Neuronal stem cell (in vitro differentiated cells): Measurements from ENCODE around the gene PIAS1.

Experiments used
- DNase-seq: peaks from one replicate; pipeline ENCODE4 v3.0.0-alpha.2; 2013; ENCODE audit warnings: low spot score
- H2AFZ ChIP-seq: one replicate; pipeline ENCODE4 v1.6.1; 2013; ENCODE audit warnings: mild to moderate bottlenecking, low read length, inconsistent platforms
- H2AK5ac ChIP-seq: 2 replicates; pipeline ENCODE4 v1.6.1; 2013; ENCODE audit warnings: low read depth, mild to moderate bottlenecking, inconsistent platforms, low read length, moderate library complexity, mixed read lengths
- H2BK120ac ChIP-seq: 2 replicates; pipeline ENCODE4 v1.6.1; 2013; ENCODE audit warnings: low read depth, mild to moderate bottlenecking, inconsistent platforms, low read length, moderate library complexity, mixed read lengths
- H2BK12ac ChIP-seq: one replicate; pipeline ENCODE4 v1.6.1; 2013; ENCODE audit warnings: low read length, inconsistent platforms
- H2BK15ac ChIP-seq: 2 replicates; pipeline ENCODE4 v1.6.1; 2013; ENCODE audit warnings: mild to moderate bottlenecking, low read length, inconsistent platforms, mixed read lengths
- H2BK5ac ChIP-seq: one replicate; pipeline ENCODE4 v1.6.1; 2013; ENCODE audit warnings: inconsistent platforms, mild to moderate bottlenecking, low read length, moderate library complexity
- H3K14ac ChIP-seq: one replicate; pipeline ENCODE4 v1.6.1; 2013; ENCODE audit warnings: low read length, inconsistent platforms
- H3K18ac ChIP-seq: 2 replicates; pipeline ENCODE4 v1.6.1; 2013; ENCODE audit warnings: low read length, inconsistent platforms
- H3K23ac ChIP-seq: 2 replicates; pipeline ENCODE4 v1.6.1; 2013; ENCODE audit warnings: low read depth, mild to moderate bottlenecking, mixed read lengths, low read length, inconsistent platforms; ENCODE audit not compliant: poor library complexity
- H3K27ac ChIP-seq: replicated peaks from 3 replicates; pipeline ENCODE4 v1.5.1; 2013; ENCODE audit warnings: low read length, inconsistent platforms
- H3K27me3 ChIP-seq, 3 experiments: 2 replicates each; pipeline ENCODE4 v1.6.1; 2013; ENCODE audit warnings: low read length in 3 of 3, mild to moderate bottlenecking in 2 of 3, inconsistent platforms in 1 of 3, low read depth in 1 of 3, mixed read lengths in 1 of 3, moderate library complexity in 1 of 3; ENCODE audit not compliant: control insufficient read depth in 3 of 3, insufficient read depth in 3 of 3
- H3K36me3 ChIP-seq, 2 donors: replicated peaks in 1 of 2; 2 replicates each; pipeline ENCODE4 v1.6.1; 2013; ENCODE audit warnings: low read length in 2 of 2; ENCODE audit not compliant: control insufficient read depth in 2 of 2, insufficient read depth in 2 of 2
- H3K4ac ChIP-seq: 2 replicates; pipeline ENCODE4 v1.6.1; 2013; ENCODE audit warnings: inconsistent platforms, mild to moderate bottlenecking, low read length, moderate library complexity
- H3K4me1 ChIP-seq, 2 donors: 1 replicate in 1 of 2; 2 replicates in 1 of 2; pipeline ENCODE4 v1.6.1; 2013; ENCODE audit warnings: low read length in 2 of 2, low read depth in 1 of 2; ENCODE audit not compliant: control insufficient read depth in 2 of 2, insufficient read depth in 1 of 2
- H3K4me2 ChIP-seq: one replicate; pipeline ENCODE4 v1.6.1; 2013; ENCODE audit warnings: mild to moderate bottlenecking, low read length, inconsistent platforms; ENCODE audit not compliant: insufficient read depth, poor library complexity, severe bottlenecking
- H3K4me3 ChIP-seq, 2 donors: 2 replicates each; pipeline ENCODE4 v1.5.1; 2013; ENCODE audit warnings: low read length in 2 of 2, mild to moderate bottlenecking in 2 of 2, inconsistent platforms in 1 of 2, moderate library complexity in 1 of 2
- H3K79me1 ChIP-seq: one replicate; pipeline ENCODE4 v1.6.1; 2013; ENCODE audit warnings: low read depth, mild to moderate bottlenecking, inconsistent platforms, low read length, moderate library complexity
- H3K9ac ChIP-seq: one replicate; pipeline ENCODE4 v1.6.1; 2013; ENCODE audit warnings: mild to moderate bottlenecking, low read depth, low read length, inconsistent platforms; ENCODE audit not compliant: poor library complexity
- H3K9me3 ChIP-seq, 2 donors: replicated peaks in 1 of 2; 2 replicates each; pipeline versions ENCODE3 to v1.6.1; 2013; ENCODE audit warnings: low read length in 2 of 2, mild to moderate bottlenecking in 2 of 2, inconsistent platforms in 1 of 2, low read depth in 1 of 2, mixed read lengths in 1 of 2, moderate library complexity in 1 of 2; ENCODE audit not compliant: control insufficient read depth in 2 of 2, insufficient read depth in 1 of 2
- H4K8ac ChIP-seq: one replicate; pipeline ENCODE4 v1.6.1; 2013; ENCODE audit warnings: low read depth, mild to moderate bottlenecking, inconsistent platforms, low read length, moderate library complexity
- H4K91ac ChIP-seq: one replicate; pipeline ENCODE4 v1.6.1; 2013; ENCODE audit warnings: low read length, low read depth, mild to moderate bottlenecking, inconsistent platforms; ENCODE audit not compliant: poor library complexity
- WGBS, 2 donors: extraction: QIAGEN DNeasy Blood & Tissue Kit; methylation state at CpG; one replicate each; pipeline ENCODE4 v1.1.7; 2013; ENCODE audit warnings: missing lambda C conversion rate in 2 of 2, mixed read lengths in 1 of 2; ENCODE audit not compliant: insufficient read length in 2 of 2, insufficient replicate concordance in 1 of 2; ENCODE audit errors: extremely low coverage in 2 of 2; 5-methylcytosine and 5-hydroxymethylcytosine counted together

The PIAS1 gene

GRCh38 chr15:68192117-68192516, 138.0 kb downstream of the PIAS1 start:
- Histone ChIP-seq H3K27ac (no peak overlapping the region), H3K79me1 (no peaks in the 10 kb centered on the region), H2AFZ (no peak overlapping the region), H3K23ac (no peak overlapping the region), H4K91ac (no peak overlapping the region), H3K4me3 (no peak overlapping the region), H3K27me3 (no peaks in the 10 kb centered on the region), H3K9ac (no peak overlapping the region), H3K4ac (no peak overlapping the region), H2BK120ac (no peak overlapping the region), H2AK5ac (no peak overlapping the region), H3K18ac (no peak overlapping the region), H2BK5ac (no peak overlapping the region), H2BK15ac (no peak overlapping the region), H3K4me2 (no peak overlapping the region), H3K9me3 (no peaks in the 10 kb centered on the region), H2BK12ac (no peak overlapping the region), H3K14ac (no peak overlapping the region), H3K4me1 (no peaks in the 10 kb centered on the region), H4K8ac (no peak overlapping the region), H3K36me3 (peaks cover 18 to 95% of the 10 kb centered on the region in 2 donors)
- no peak for DNase-seq
- no CpG with 5 or more reads among the region's 4 CpGs for WGBS, 2 donors

- Histone ChIP-seq H3K23ac (no peak overlapping the region), H3K4me1 (no peaks in the 10 kb centered on the region), H4K8ac (no peak overlapping the region), H3K14ac (no peak overlapping the region), H2BK15ac (no peak overlapping the region), H3K27ac (no peak overlapping the region), H3K27me3 (no peaks in the 10 kb centered on the region), H3K36me3 (peaks cover 16 to 95% of the 10 kb centered on the region in 2 donors), H3K4me2 (no peak overlapping the region), H3K4me3 (no peak overlapping the region), H2BK12ac (no peak overlapping the region), H3K18ac (no peak overlapping the region), H2BK5ac (no peak overlapping the region), H3K9me3 (no peaks in the 10 kb centered on the region), H2AFZ (no peak overlapping the region), H4K91ac (no peak overlapping the region), H3K79me1 (no peaks in the 10 kb centered on the region), H3K9ac (no peak overlapping the region), H2BK120ac (no peak overlapping the region), H3K4ac (no peak overlapping the region), H2AK5ac (no peak overlapping the region)
- DNase-seq = no peak
- WGBS, 2 donors = no CpG with 5 or more reads among the region's 5 CpGs
Observed at GRCh38 chr15:68192804-68193486, 138.8 kb downstream of the PIAS1 start.

GRCh38 chr15:68195336-68196112, 141.4 kb downstream of the PIAS1 start:
- no peak for DNase-seq
- Histone ChIP-seq H4K8ac (no peak overlapping the region), H4K91ac (no peak overlapping the region), H2BK120ac (no peak overlapping the region), H3K4me2 (no peak overlapping the region), H3K27me3 (no peaks in the 10 kb centered on the region), H3K36me3 (peaks cover 12 to 72% of the 10 kb centered on the region in 2 donors), H3K23ac (no peak overlapping the region), H3K4me3 (no peak overlapping the region), H3K9me3 (no peaks in the 10 kb centered on the region), H3K14ac (no peak overlapping the region), H2AFZ (no peak overlapping the region), H3K18ac (no peak overlapping the region), H3K79me1 (no peaks in the 10 kb centered on the region), H2BK12ac (no peak overlapping the region), H2BK15ac (no peak overlapping the region), H3K4ac (no peak overlapping the region), H2BK5ac (no peak overlapping the region), H3K9ac (no peak overlapping the region), H3K4me1 (peaks cover 0 to 11% of the 10 kb centered on the region in 2 donors), H3K27ac (no peak overlapping the region), H2AK5ac (no peak overlapping the region)
- WGBS, 2 donors = no CpG with 5 or more reads among the region's 8 CpGs

- WGBS, 2 donors = no CpG with 5 or more reads among the region's 17 CpGs
- H2BK15ac ChIP-seq = no peak overlapping the region
- no peak overlapping the region for H3K4ac ChIP-seq
- H2AFZ ChIP-seq = no peak overlapping the region
- H3K27ac ChIP-seq = no peak overlapping the region
- H2BK120ac ChIP-seq = no peak overlapping the region
- no peak for DNase-seq
- H4K91ac ChIP-seq = no peak overlapping the region
- peaks cover 0 to 22% of the 10 kb centered on the region in 2 donors for H3K4me1 ChIP-seq
- no peak overlapping the region for H3K23ac ChIP-seq
- no peak overlapping the region for H3K9ac ChIP-seq
- H3K36me3 ChIP-seq = peaks cover 12 to 62% of the 10 kb centered on the region in 2 donors
- H3K4me2 ChIP-seq = no peak overlapping the region
- H3K27me3 ChIP-seq = no peaks in the 10 kb centered on the region
- no peak overlapping the region for H2BK12ac ChIP-seq
- no peak overlapping the region for H3K18ac ChIP-seq
- H3K4me3 ChIP-seq = no peak overlapping the region
- H2BK5ac ChIP-seq = no peak overlapping the region
- H4K8ac ChIP-seq = no peak overlapping the region
- H2AK5ac ChIP-seq = no peak overlapping the region
- no peaks in the 10 kb centered on the region for H3K9me3 ChIP-seq
- no peaks in the 10 kb centered on the region for H3K79me1 ChIP-seq
- no peak overlapping the region for H3K14ac ChIP-seq
Observed at GRCh38 chr15:68196445-68197169, 142.5 kb downstream of the PIAS1 start.
